ENCODE results near the gene WSCD1.

DNA sequence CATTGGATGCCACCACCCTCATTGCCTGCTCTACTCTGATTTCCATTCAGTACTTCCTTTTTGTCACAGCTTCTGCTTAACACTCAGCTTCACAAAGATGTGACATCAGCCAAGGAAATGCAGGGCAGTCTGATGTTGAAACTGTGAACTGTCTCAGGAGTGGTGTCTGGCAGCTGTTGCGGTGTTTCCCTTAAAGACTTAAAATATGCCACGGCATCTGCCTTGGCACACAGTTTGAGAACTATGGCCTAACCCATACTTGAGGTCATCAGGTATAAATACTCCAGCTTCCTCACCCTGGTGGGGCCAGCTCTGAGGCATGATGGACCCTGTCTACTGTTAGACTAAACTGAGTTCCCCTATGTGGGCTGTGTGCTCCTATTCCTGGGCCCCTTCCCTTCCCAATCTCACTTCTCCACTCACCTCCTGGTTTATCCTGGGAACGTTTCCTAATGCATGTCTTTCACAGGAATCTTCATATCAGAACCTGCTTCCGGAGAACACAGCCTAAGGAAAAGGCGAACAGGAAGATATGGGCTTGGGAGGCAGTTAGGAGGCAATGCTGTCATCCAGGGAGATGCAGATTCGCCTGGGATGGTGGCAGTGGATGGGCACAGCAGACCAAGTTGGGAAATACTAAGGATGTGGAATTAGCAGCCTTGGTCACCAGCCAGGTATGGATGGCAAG lies 96.5 kb downstream of the WSCD1 start:
- TF ChIP-seq, protein P1, sequence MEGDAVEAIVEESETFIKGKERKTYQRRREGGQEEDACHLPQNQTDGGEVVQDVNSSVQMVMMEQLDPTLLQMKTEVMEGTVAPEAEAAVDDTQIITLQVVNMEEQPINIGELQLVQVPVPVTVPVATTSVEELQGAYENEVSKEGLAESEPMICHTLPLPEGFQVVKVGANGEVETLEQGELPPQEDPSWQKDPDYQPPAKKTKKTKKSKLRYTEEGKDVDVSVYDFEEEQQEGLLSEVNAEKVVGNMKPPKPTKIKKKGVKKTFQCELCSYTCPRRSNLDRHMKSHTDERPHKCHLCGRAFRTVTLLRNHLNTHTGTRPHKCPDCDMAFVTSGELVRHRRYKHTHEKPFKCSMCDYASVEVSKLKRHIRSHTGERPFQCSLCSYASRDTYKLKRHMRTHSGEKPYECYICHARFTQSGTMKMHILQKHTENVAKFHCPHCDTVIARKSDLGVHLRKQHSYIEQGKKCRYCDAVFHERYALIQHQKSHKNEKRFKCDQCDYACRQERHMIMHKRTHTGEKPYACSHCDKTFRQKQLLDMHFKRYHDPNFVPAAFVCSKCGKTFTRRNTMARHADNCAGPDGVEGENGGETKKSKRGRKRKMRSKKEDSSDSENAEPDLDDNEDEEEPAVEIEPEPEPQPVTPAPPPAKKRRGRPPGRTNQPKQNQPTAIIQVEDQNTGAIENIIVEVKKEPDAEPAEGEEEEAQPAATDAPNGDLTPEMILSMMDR (conservative IDR thresholded peaks at IDR 0.05; ENCODE audit: low read depth, low read length), result no peak
- TF ChIP-seq EZH2 (IDR thresholded peaks at IDR 0.05; ENCODE audit: low read length, unreplicated experiment), result no peak
